Measurements from ENCODE around the gene APBA2. TPM values are rescaled to one million over a fixed set of nuclear protein-coding genes. Genes with fewer than 3 reads are reported as not detected.

The APBA2 gene
- total RNA-seq, 3 donors from 2014 or later, result 0.64 to 6.9 (median 5.0) TPM

DNA sequence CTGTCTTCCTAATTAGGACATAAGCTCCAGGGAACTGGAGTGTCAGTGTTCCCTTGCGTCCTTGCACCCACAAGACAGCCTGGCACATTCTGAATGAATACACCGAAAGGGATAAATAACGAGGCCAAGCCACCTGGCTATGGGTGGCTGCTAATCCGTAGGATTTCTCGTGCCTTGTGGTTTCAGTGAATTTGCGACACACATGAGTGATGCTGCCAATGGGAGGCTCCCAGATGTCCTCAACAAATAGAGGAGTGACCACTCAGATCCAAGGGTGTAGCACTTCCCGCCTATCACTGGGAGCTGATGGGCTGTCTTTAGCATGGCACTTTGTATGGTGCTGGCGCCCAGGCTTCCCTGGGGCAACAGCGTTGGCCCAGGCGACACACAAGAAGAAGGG is 43.4 kb downstream of the APBA2 start:
- peaks cover 0 to 5% of the 10 kb centered on the region in 2 donors for H3K9me3 ChIP-seq
- no peak overlapping the region for H3K4me3 ChIP-seq
- H3K27me3 ChIP-seq, result no peaks in the 10 kb centered on the region
- H3K36me3 ChIP-seq, result no peaks in the 10 kb centered on the region
- H3K27ac ChIP-seq, result no peak overlapping the region
- H3K4me1 ChIP-seq, result no peaks in the 10 kb centered on the region
- TF ChIP-seq POLR2A (IDR thresholded peaks at IDR 0.05), result no peak
- TF ChIP-seq POLR2AphosphoS5 (IDR thresholded peaks at IDR 0.05), result no peak
- no peak for TF ChIP-seq CTCF (IDR thresholded peaks at IDR 0.05)
- DNase-seq (ENCODE audit: low spot score in 2 of 2), result no peak
- intact Hi-C loops (cut with DNase I; ENCODE audit: low total_unique reads), result no loop called here

- peaks cover 0 to 5% of the 10 kb centered on the region in 2 donors for H3K9me3 ChIP-seq
- intact Hi-C loops (cut with DNase I; ENCODE audit: low total_unique reads), result loop anchor here (1.0 kb wide), 1 partner anchor 30 kb away; no protein-coding TSS in a partner anchor
- no peaks in the 10 kb centered on the region for H3K4me1 ChIP-seq
- no peaks in the 10 kb centered on the region for H3K27me3 ChIP-seq
- TF ChIP-seq POLR2A (IDR thresholded peaks at IDR 0.05) (no peak), CTCF (IDR thresholded peaks at IDR 0.05) (no peak), POLR2AphosphoS5 (IDR thresholded peaks at IDR 0.05) (no peak)
- no peaks in the 10 kb centered on the region for H3K36me3 ChIP-seq
- H3K4me3 ChIP-seq, result no peak overlapping the region
- no peak for DNase-seq (ENCODE audit: low spot score in 2 of 2)
- no peak overlapping the region for H3K27ac ChIP-seq
These were observed 44.2 kb downstream of the APBA2 start for GRCh38 chr15:28930011-28930410.

DNA sequence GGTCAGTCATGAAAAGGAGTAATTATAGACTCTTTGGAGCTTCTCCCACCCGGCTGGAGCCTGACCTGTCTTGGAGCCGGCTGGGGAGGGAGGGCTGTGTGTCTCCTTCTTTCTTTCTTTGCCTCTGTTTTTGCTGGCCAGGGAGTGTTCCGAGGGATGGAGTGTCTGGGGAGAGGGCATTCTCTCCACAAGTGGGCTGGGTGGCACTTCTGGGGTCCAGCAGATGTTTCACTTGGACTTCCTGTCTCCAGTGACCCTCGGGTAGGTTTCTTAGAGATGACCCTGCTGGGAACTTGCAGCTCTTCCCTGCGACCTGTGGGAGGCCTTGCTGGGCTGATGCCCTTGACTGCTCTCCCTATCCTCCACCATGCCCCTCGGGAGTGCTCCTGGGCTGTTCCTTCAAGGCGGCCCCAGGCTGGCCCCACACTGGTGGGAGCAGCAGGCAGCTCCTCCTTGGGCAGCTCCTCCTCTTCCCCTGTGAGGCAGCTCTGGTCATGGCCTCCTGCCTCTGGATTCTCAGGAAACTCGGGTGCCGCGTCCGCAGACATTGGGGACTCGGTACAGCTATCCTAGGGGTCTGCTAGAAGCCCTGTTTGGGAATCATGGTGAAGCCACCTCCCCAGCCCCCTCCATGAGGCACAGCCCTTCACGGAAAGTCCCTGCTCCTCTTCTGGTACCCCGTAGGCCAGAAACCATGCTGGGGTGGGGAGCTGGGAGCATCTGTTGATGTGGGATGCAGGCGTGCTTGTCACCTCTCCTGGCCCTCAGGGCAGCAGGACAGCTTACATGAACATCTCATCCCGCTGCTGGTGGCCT is 44.9 kb downstream of the APBA2 start:
- Histone ChIP-seq H3K36me3 (no peaks in the 10 kb centered on the region), H3K27me3 (no peaks in the 10 kb centered on the region), H3K4me3 (no peak overlapping the region), H3K9me3 (peaks cover 0 to 5% of the 10 kb centered on the region in 2 donors), H3K27ac (no peak overlapping the region), H3K4me1 (no peaks in the 10 kb centered on the region)
- intact Hi-C loops (cut with DNase I; ENCODE audit: low total_unique reads), result loop anchor here (1.0 kb wide), 1 partner anchor 30 kb away; no protein-coding TSS in a partner anchor
- no peak for DNase-seq (ENCODE audit: low spot score in 2 of 2)
- TF ChIP-seq CTCF (IDR thresholded peaks at IDR 0.05), result no peak

- no peak for DNase-seq (ENCODE audit: low spot score in 2 of 2)
- Histone ChIP-seq H3K27ac (no peak overlapping the region), H3K9me3 (peaks cover 0 to 5% of the 10 kb centered on the region in 2 donors), H3K4me3 (no peak overlapping the region), H3K36me3 (no peaks in the 10 kb centered on the region), H3K27me3 (no peaks in the 10 kb centered on the region), H3K4me1 (no peaks in the 10 kb centered on the region)
- TF ChIP-seq POLR2AphosphoS5 (IDR thresholded peaks at IDR 0.05) (no peak), CTCF (IDR thresholded peaks at IDR 0.05) (no peak), POLR2A (IDR thresholded peaks at IDR 0.05) (no peak)
- intact Hi-C loops (cut with DNase I; ENCODE audit: low total_unique reads), result no loop called here
These were observed 46.1 kb downstream of the APBA2 start for GRCh38 chr15:28931828-28932227.

- intact Hi-C loops (cut with DNase I; ENCODE audit: low total_unique reads), result no loop called here
- Histone ChIP-seq H3K9me3 (peaks cover 0 to 5% of the 10 kb centered on the region in 2 donors), H3K27ac (no peak overlapping the region), H3K27me3 (no peaks in the 10 kb centered on the region), H3K36me3 (no peaks in the 10 kb centered on the region), H3K4me1 (no peaks in the 10 kb centered on the region), H3K4me3 (no peak overlapping the region)
- no peak for TF ChIP-seq CTCF (IDR thresholded peaks at IDR 0.05)
- TF ChIP-seq POLR2AphosphoS5 (IDR thresholded peaks at IDR 0.05), result no peak
- TF ChIP-seq POLR2A (IDR thresholded peaks at IDR 0.05), result no peak
- no peak for DNase-seq (ENCODE audit: low spot score in 2 of 2)
These were observed 46.6 kb downstream of the APBA2 start for GRCh38 chr15:28932361-28932760.
